ENCODE data around the gene PPP3CA.
A peak's percentile ranks its signal among the peaks of the same experiment; 100 is the strongest.

Gene PPP3CA

GRCh38 chr4:101155945-101156344 lies 191.4 kb downstream of the PPP3CA start:
- TF ChIP-seq CTCF (conservative IDR thresholded peaks at IDR 0.05; ENCODE audit: low read depth, low read length): no peak
- H3K4me3 ChIP-seq (ENCODE audit: low read depth, low read length): no peak overlapping the region
- no peak for DNase-seq (ENCODE audit: low read depth)

- peak; percentile 39 for DNase-seq (ENCODE audit: low read depth)
- H3K4me3 ChIP-seq (ENCODE audit: low read depth, low read length): no peak overlapping the region
- TF ChIP-seq CTCF (conservative IDR thresholded peaks at IDR 0.05; ENCODE audit: low read depth, low read length): no peak
Measured at GRCh38 chr4:101155368-101155767, 192.0 kb downstream of the PPP3CA start.

- no peak overlapping the region for H3K4me3 ChIP-seq (ENCODE audit: low read depth, low read length)
- DNase-seq (ENCODE audit: low read depth): no peak
- TF ChIP-seq CTCF (conservative IDR thresholded peaks at IDR 0.05; ENCODE audit: low read depth, low read length): no peak
Measured at GRCh38 chr4:101153653-101154052, 193.7 kb downstream of the PPP3CA start.

- no peak overlapping the region for H3K4me3 ChIP-seq (ENCODE audit: low read depth, low read length)
- TF ChIP-seq CTCF (conservative IDR thresholded peaks at IDR 0.05; ENCODE audit: low read depth, low read length): no peak
- DNase-seq (ENCODE audit: low read depth): no peak
Measured at GRCh38 chr4:101152521-101152920, 194.8 kb downstream of the PPP3CA start.

- no peak for DNase-seq (ENCODE audit: low read depth)
- no peak overlapping the region for H3K4me3 ChIP-seq (ENCODE audit: low read depth, low read length)
- TF ChIP-seq CTCF (conservative IDR thresholded peaks at IDR 0.05; ENCODE audit: low read depth, low read length): no peak
Measured at GRCh38 chr4:101148551-101148950, 198.8 kb downstream of the PPP3CA start.

- no peak for TF ChIP-seq CTCF (conservative IDR thresholded peaks at IDR 0.05; ENCODE audit: low read depth, low read length)
- H3K4me3 ChIP-seq (ENCODE audit: low read depth, low read length): no peak overlapping the region
- DNase-seq (ENCODE audit: low read depth): no peak
Measured at GRCh38 chr4:101147283-101147682, 200.0 kb downstream of the PPP3CA start.

GRCh38 chr4:101145021-101145420 lies 202.3 kb downstream of the PPP3CA start:
- H3K4me3 ChIP-seq (ENCODE audit: low read depth, low read length): no peak overlapping the region
- no peak for DNase-seq (ENCODE audit: low read depth)
- TF ChIP-seq CTCF (conservative IDR thresholded peaks at IDR 0.05; ENCODE audit: low read depth, low read length): no peak

Measured in choroid plexus epithelial cell (primary cell).